ENCODE data around the gene KIRREL3.

KIRREL3 gene

DNA sequence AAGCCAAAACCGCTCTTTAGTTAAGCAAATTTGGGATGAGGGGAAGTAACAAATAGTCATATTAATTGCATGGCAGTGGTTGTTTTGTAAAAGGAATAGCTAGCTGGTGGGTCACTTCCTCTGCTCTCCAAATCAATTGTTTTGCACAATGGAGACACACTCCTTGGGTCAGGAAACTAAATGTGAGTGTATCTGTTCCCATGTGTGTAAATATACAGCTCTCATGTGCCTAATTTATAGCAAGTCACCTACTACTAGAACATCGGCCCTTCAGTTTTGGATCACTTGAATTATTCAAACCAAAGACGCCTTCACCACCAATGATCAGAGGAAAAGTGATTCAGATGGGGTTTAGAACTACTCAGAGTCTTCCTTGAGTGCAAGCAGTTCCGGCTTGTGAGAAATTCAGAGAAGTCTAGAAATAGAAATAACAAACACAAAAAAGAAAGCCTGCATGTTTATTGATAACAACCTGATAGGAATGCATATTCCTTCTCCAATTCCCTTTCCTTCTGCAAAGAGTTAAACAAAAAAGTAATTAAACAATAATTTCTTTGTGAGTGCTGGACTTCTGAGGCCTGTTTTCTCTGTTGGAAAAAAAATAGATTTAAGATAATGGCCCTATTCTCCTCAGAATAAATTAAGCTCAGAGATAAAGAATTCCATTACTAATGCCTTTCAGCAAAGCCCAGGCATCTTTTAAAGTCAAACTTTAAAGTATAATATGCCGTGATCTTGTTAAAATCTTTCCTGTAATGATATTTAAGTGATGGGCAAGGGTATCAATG lies 100.4 kb downstream of the KIRREL3 start:
- no peaks in the 10 kb centered on the region for H3F3A ChIP-seq (ENCODE audit: insufficient read depth)
- H3K9ac ChIP-seq (ENCODE audit: low read length), result no peak overlapping the region
- H3K4me3 ChIP-seq (ENCODE audit: insufficient read depth, low read length, poor library complexity, severe bottlenecking), result no peak overlapping the region
- no peaks in the 10 kb centered on the region for H3K27me3 ChIP-seq (ENCODE audit: low read length)
- no peaks in the 10 kb centered on the region for H4K20me1 ChIP-seq (ENCODE audit: low read depth, low read length)
- TF ChIP-seq, protein P1, sequence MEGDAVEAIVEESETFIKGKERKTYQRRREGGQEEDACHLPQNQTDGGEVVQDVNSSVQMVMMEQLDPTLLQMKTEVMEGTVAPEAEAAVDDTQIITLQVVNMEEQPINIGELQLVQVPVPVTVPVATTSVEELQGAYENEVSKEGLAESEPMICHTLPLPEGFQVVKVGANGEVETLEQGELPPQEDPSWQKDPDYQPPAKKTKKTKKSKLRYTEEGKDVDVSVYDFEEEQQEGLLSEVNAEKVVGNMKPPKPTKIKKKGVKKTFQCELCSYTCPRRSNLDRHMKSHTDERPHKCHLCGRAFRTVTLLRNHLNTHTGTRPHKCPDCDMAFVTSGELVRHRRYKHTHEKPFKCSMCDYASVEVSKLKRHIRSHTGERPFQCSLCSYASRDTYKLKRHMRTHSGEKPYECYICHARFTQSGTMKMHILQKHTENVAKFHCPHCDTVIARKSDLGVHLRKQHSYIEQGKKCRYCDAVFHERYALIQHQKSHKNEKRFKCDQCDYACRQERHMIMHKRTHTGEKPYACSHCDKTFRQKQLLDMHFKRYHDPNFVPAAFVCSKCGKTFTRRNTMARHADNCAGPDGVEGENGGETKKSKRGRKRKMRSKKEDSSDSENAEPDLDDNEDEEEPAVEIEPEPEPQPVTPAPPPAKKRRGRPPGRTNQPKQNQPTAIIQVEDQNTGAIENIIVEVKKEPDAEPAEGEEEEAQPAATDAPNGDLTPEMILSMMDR (IDR thresholded peaks at IDR 0.05; ENCODE audit: insufficient read depth, low read length, poor library complexity, severe bottlenecking), result no peak
- no peak for TF ChIP-seq EZH2phosphoT487 (conservative IDR thresholded peaks at IDR 0.05; ENCODE audit: low read length)
- H3K27ac ChIP-seq (ENCODE audit: low read depth, low read length), result no peak overlapping the region
- H3K9me3 ChIP-seq (ENCODE audit: insufficient read depth, low read length), result no peaks in the 10 kb centered on the region
- no peak overlapping the region for H3K4me2 ChIP-seq (ENCODE audit: low read depth, low read length, poor library complexity, severe bottlenecking)
- H2AFZ ChIP-seq (ENCODE audit: low read depth, low read length, severe bottlenecking), result no peak overlapping the region
- no peaks in the 10 kb centered on the region for H3K79me2 ChIP-seq (ENCODE audit: insufficient read depth, low read length)
- H3K36me3 ChIP-seq (ENCODE audit: low read length), result no peaks in the 10 kb centered on the region
- no peaks in the 10 kb centered on the region for H3K9me2 ChIP-seq (replicated peaks; ENCODE audit: insufficient read depth, low read length)

DNA sequence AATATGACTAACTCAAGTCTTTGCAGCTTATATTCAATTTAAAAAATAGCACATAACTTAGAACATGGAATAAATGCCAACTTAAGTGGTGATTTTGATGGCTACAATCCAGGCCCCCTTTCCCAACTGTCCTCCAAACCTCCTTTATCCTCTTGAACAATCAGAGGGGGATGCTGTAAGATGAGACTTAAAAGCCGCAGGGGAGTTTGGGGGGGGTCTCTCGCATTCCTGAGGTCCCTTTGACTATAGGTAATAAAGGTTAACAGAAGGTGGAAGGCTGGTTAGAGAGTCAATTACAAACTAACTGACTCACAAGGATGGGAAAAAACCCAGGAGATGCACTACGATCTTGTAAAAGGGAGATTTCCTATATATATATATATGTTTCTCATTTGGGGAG lies 101.8 kb downstream of the KIRREL3 start:
- Histone ChIP-seq H3K27ac (ENCODE audit: low read depth, low read length) (no peak overlapping the region), H3K4me2 (ENCODE audit: low read depth, low read length, poor library complexity, severe bottlenecking) (no peak overlapping the region), H3K79me2 (ENCODE audit: insufficient read depth, low read length) (no peaks in the 10 kb centered on the region), H3F3A (ENCODE audit: insufficient read depth) (no peaks in the 10 kb centered on the region), H3K27me3 (ENCODE audit: low read length) (no peaks in the 10 kb centered on the region), H2AFZ (ENCODE audit: low read depth, low read length, severe bottlenecking) (no peak overlapping the region), H3K36me3 (ENCODE audit: low read length) (no peaks in the 10 kb centered on the region), H4K20me1 (ENCODE audit: low read depth, low read length) (no peaks in the 10 kb centered on the region), H3K4me3 (ENCODE audit: insufficient read depth, low read length, poor library complexity, severe bottlenecking) (no peak overlapping the region), H3K9ac (ENCODE audit: low read length) (no peak overlapping the region), H3K9me2 (replicated peaks; ENCODE audit: insufficient read depth, low read length) (no peaks in the 10 kb centered on the region), H3K9me3 (ENCODE audit: insufficient read depth, low read length) (no peaks in the 10 kb centered on the region)
- TF ChIP-seq EZH2phosphoT487 (conservative IDR thresholded peaks at IDR 0.05; ENCODE audit: low read length), result no peak
- TF ChIP-seq, protein P1 (IDR thresholded peaks at IDR 0.05; ENCODE audit: insufficient read depth, low read length, poor library complexity, severe bottlenecking), result no peak

DNA sequence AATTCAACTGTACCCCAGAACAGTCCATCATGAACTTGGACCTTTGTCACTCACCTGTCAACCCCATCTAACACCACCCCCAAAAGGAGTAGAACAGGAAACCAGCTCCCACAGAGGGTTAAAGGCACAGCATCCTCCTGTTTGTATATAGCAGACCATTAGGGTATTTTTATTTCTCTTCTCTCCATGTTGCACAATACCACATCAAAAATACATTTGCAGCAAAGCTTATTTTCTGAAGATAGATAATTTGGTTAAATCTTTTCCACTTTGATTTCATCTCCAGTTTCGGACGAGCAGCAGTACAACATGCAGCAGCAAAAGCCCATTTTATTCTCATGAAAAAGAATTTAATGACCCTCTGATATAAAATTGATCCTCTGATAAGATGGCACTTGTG lies 103.1 kb downstream of the KIRREL3 start:
- no peak overlapping the region for H3K4me2 ChIP-seq (ENCODE audit: low read depth, low read length, poor library complexity, severe bottlenecking)

More for the DNA sequence above, 103.1 kb downstream of the KIRREL3 start:
- Histone ChIP-seq H3K4me3 (ENCODE audit: insufficient read depth, low read length, poor library complexity, severe bottlenecking) (no peak overlapping the region), H3K27me3 (ENCODE audit: low read length) (no peaks in the 10 kb centered on the region), H3K36me3 (ENCODE audit: low read length) (no peaks in the 10 kb centered on the region), H3K27ac (ENCODE audit: low read depth, low read length) (no peak overlapping the region), H2AFZ (ENCODE audit: low read depth, low read length, severe bottlenecking) (no peak overlapping the region), H4K20me1 (ENCODE audit: low read depth, low read length) (no peaks in the 10 kb centered on the region), H3K9ac (ENCODE audit: low read length) (no peak overlapping the region), H3K9me3 (ENCODE audit: insufficient read depth, low read length) (no peaks in the 10 kb centered on the region), H3F3A (ENCODE audit: insufficient read depth) (no peaks in the 10 kb centered on the region), H3K79me2 (ENCODE audit: insufficient read depth, low read length) (no peaks in the 10 kb centered on the region), H3K9me2 (replicated peaks; ENCODE audit: insufficient read depth, low read length) (no peaks in the 10 kb centered on the region)
- TF ChIP-seq, protein P1 (IDR thresholded peaks at IDR 0.05; ENCODE audit: insufficient read depth, low read length, poor library complexity, severe bottlenecking), result no peak
- TF ChIP-seq EZH2phosphoT487 (conservative IDR thresholded peaks at IDR 0.05; ENCODE audit: low read length), result no peak

Data from SU-DHL-6 (cell line).